ENCODE data around the gene SLC16A3. TPM values are rescaled to one million over a fixed set of nuclear protein-coding genes. Genes with fewer than 3 reads are reported as not detected.
"Not testable (repeated sequence)": the region's sequence is repeated elsewhere in the genome, so short reads cannot be mapped to it uniquely, and the experiment has no call there.

SLC16A3 gene
- total and polyA plus RNA-seq, 2 of the 8 experiments (the other 6 are each of a cell fraction or from before 2014, with no cell fraction given): 3.8 to 8.7 TPM

DNA sequence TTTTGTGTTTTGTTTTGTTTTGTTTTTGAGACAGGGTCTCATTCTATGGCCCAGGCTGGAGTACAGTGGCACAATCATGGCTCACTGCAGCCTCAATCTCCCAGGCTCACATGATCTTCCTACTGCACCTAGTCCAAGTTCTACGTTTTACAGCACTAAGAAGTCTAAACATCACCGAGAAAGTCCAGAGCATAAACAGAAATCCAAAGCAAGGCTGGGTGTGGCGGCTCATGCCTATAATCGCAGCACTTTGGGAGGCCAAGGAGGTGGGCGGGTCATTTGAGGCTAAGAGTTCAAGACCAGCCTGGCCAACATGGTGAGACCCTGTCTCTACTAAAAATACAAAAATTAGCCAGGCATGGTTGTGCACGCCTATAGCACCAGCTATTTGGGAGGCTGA, 35.8 kb upstream of the SLC16A3 start:
- not testable (repeated sequence) for H3K36me3 ChIP-seq (ENCODE audit: control insufficient read depth in 2 of 4, insufficient read depth in 4 of 4, low read length in 3 of 4)

More for the DNA sequence above, 35.8 kb upstream of the SLC16A3 start:
- H4K91ac ChIP-seq (replicated peaks; ENCODE audit: insufficient read length, low read length); H3K9ac ChIP-seq (replicated peaks in 1 of 4; ENCODE audit: extremely low read depth in 1 of 4, low read depth in 3 of 4, low read length in 3 of 4); H2BK120ac ChIP-seq (replicated peaks; ENCODE audit: low read depth, low read length); H3K18ac ChIP-seq (ENCODE audit: extremely low read depth, low read length); H3K4me3 ChIP-seq (ENCODE audit: extremely low read depth in 1 of 4, insufficient read depth in 2 of 4, low read depth in 3 of 4, low read length in 4 of 4); H2BK15ac ChIP-seq (ENCODE audit: low read length); H4K20me1 ChIP-seq (replicated peaks in 1 of 2; ENCODE audit: control insufficient read depth in 1 of 2, insufficient read depth in 2 of 2, low read length in 2 of 2); H3K23ac ChIP-seq (ENCODE audit: insufficient read length); FAIRE-seq; H3K27me3 ChIP-seq (replicated peaks in 1 of 4; ENCODE audit: control insufficient read depth in 3 of 4, extremely low read depth in 1 of 4, insufficient read depth in 3 of 4, low read length in 3 of 4); H4K5ac ChIP-seq (ENCODE audit: insufficient read length, low read depth, low read length); H2BK5ac ChIP-seq (ENCODE audit: low read depth, low read length); H4K8ac ChIP-seq (ENCODE audit: extremely low read depth, insufficient read depth, low read length); H3K56ac ChIP-seq (replicated peaks; ENCODE audit: insufficient read length, low read depth, low read length); H2AFZ ChIP-seq (ENCODE audit: low read length); DNase-seq (ENCODE audit: low read depth in 1 of 2, low spot score in 2 of 2); H3K9me3 ChIP-seq (ENCODE audit: insufficient read depth in 2 of 2, low read depth in 1 of 2, low read length in 1 of 2); H3K4me1 ChIP-seq (replicated peaks in 1 of 4; ENCODE audit: control insufficient read depth in 3 of 4, insufficient read depth in 4 of 4, low read length in 3 of 4); CTCF ChIA-PET (ENCODE audit: partially characterized antibody); H3K79me2 ChIP-seq (ENCODE audit: control insufficient read depth in 1 of 2, insufficient read depth in 2 of 2, low read length in 2 of 2); H2AK5ac ChIP-seq (ENCODE audit: low read depth, low read length); H3K4me2 ChIP-seq (ENCODE audit: insufficient read depth in 1 of 2, low read depth in 2 of 2, low read length in 2 of 2); H3K79me1 ChIP-seq (ENCODE audit: low read depth, low read length); H3K14ac ChIP-seq (ENCODE audit: insufficient read length); H3K4ac ChIP-seq (replicated peaks; ENCODE audit: insufficient read length, low read depth, low read length); H2BK12ac ChIP-seq (ENCODE audit: low read depth, low read length); H3K23me2 ChIP-seq (ENCODE audit: low read depth, low read length); H3K27ac ChIP-seq (ENCODE audit: low read depth, low read length); H2BK20ac ChIP-seq (ENCODE audit: low read length): not testable (repeated sequence)
- POLR2A ChIA-PET (ENCODE audit: partially characterized antibody): interaction anchor here (0.7 kb wide), 1 partner anchor 275 kb away, joined by 3 read pairs; no protein-coding TSS in a partner anchor
- WGBS, 2 experiments (ENCODE audit: extremely low coverage in 1 of 2, insufficient coverage in 1 of 2, insufficient read length in 1 of 2, insufficient replicate concordance in 2 of 2, low coverage in 1 of 2, low lambda C conversion rate in 2 of 2, missing lambda C conversion rate in 1 of 2): 91% methylated on average over 6 of the region's 6 CpGs; no CpG with 5 or more reads in 1 of the 2 experiments

Measured in H1 (cell line).